Upper lobe of right lung (tissue), 1 donor: ENCODE results near the gene APH1B. TPM values are rescaled to one million over a fixed set of nuclear protein-coding genes. Genes with fewer than 3 reads are reported as not detected.

Experiments used
- ATAC-seq: fragments of 200-7000 bp; cut with Tn5 transposase; one replicate; pipeline ENCODE4 v1.9.1; 2020; ENCODE audit warnings: mild to moderate bottlenecking, moderate library complexity
- DNase-seq: peaks from one replicate; pipeline ENCODE4 v3.0.0-alpha.2; 2020
- H3K27ac ChIP-seq: fragments of 200-600 bp; one replicate; pipeline ENCODE4 v1.8.0; 2022
- H3K27me3 ChIP-seq: fragments of 200-600 bp; one replicate; pipeline ENCODE4 v1.8.0; 2022; ENCODE audit warnings: mild to moderate bottlenecking
- H3K36me3 ChIP-seq: fragments of 200-600 bp; one replicate; pipeline ENCODE4 v1.8.0; 2022
- H3K4me1 ChIP-seq: fragments of 200-600 bp; one replicate; pipeline ENCODE4 v1.8.0; 2022
- H3K4me3 ChIP-seq: fragments of 200-600 bp; one replicate; pipeline ENCODE4 v1.8.0; 2022; ENCODE audit warnings: mild to moderate bottlenecking
- H3K9me3 ChIP-seq: fragments of 200-600 bp; one replicate; pipeline ENCODE4 v1.8.0; 2022
- CTCF ChIP-seq: fragments of 200-600 bp; IDR thresholded peaks from one replicate; pipeline ENCODE4 v1.8.0; 2022; ENCODE audit warnings: antibody characterized with exemption
- intact Hi-C: fragments of 100-400 bp; cut with DNase I; formaldehyde crosslinking; loops from one replicate; pipeline ENCODE4 v1.11.0; 2022
- total RNA-seq: library from RNA; stranded (reverse); fragmentation: NEBNext Ultra II Directional; extraction: Animal tissue kit (Norgen Biotek cat#: 25700); gene quantifications from one replicate; pipeline ENCODE4 v1.2.1, GENCODE V29; 2021
- donor health status: DM: no; HTN: yes; CAD: no; lungs with severe emphysema.

The APH1B gene
- total RNA-seq, 1 donor from 2014 or later = 20.0 TPM

- Histone ChIP-seq H3K27me3 (no peaks in the 10 kb centered on the region), H3K9me3 (no peaks in the 10 kb centered on the region), H3K27ac (no peak overlapping the region), H3K36me3 (no peaks in the 10 kb centered on the region), H3K4me3 (no peak overlapping the region), H3K4me1 (peaks cover 50% of the 10 kb centered on the region)
- DNase-seq = no peak
- ATAC-seq = no peak
- no peak for TF ChIP-seq CTCF
- intact Hi-C loops = no loop called here
Observed at GRCh38 chr15:63238796-63239195, 38.6 kb upstream of the APH1B start.

- Histone ChIP-seq H3K27ac (no peak overlapping the region), H3K36me3 (no peaks in the 10 kb centered on the region), H3K27me3 (no peaks in the 10 kb centered on the region), H3K9me3 (no peaks in the 10 kb centered on the region), H3K4me3 (no peak overlapping the region), H3K4me1 (peaks cover 50% of the 10 kb centered on the region)
- intact Hi-C loops = no loop called here
- TF ChIP-seq CTCF = no peak
- no peak for ATAC-seq
- DNase-seq = no peak
Observed at GRCh38 chr15:63240109-63240508, 37.3 kb upstream of the APH1B start.

- TF ChIP-seq CTCF = no peak
- H3K4me3 ChIP-seq = no peak overlapping the region
- ATAC-seq (no peak), DNase-seq (no peak)
- H3K9me3 ChIP-seq = no peaks in the 10 kb centered on the region
- H3K4me1 ChIP-seq = peaks cover 50% of the 10 kb centered on the region
- H3K36me3 ChIP-seq = no peaks in the 10 kb centered on the region
- intact Hi-C loops = no loop called here
- H3K27me3 ChIP-seq = no peaks in the 10 kb centered on the region
- H3K27ac ChIP-seq = no peak overlapping the region
Observed at GRCh38 chr15:63241316-63241715, 36.1 kb upstream of the APH1B start.

- no peak for ATAC-seq
- intact Hi-C loops = no loop called here
- DNase-seq = no peak
- H3K27me3 ChIP-seq = no peaks in the 10 kb centered on the region
- peaks cover 57% of the 10 kb centered on the region for H3K4me1 ChIP-seq
- peak overlapping the region; percentile 53 for H3K27ac ChIP-seq
- H3K4me3 ChIP-seq = no peak overlapping the region
- H3K9me3 ChIP-seq = no peaks in the 10 kb centered on the region
- TF ChIP-seq CTCF = no peak
- H3K36me3 ChIP-seq = no peaks in the 10 kb centered on the region
Observed at GRCh38 chr15:63243101-63243500, 34.3 kb upstream of the APH1B start.

- intact Hi-C loops = no loop called here
- ATAC-seq (no peak), DNase-seq (no peak)
- peaks cover 57% of the 10 kb centered on the region for H3K4me1 ChIP-seq
- H3K36me3 ChIP-seq = no peaks in the 10 kb centered on the region
- H3K9me3 ChIP-seq = no peaks in the 10 kb centered on the region
- no peaks in the 10 kb centered on the region for H3K27me3 ChIP-seq
- TF ChIP-seq CTCF = no peak
- peak overlapping the region; percentile 53 for H3K27ac ChIP-seq
- no peak overlapping the region for H3K4me3 ChIP-seq
Observed at GRCh38 chr15:63243776-63244175, 33.6 kb upstream of the APH1B start.

GRCh38 chr15:63244399-63244798, 33.0 kb upstream of the APH1B start:
- intact Hi-C loops = no loop called here
- Histone ChIP-seq H3K36me3 (no peaks in the 10 kb centered on the region), H3K4me1 (peaks cover 57% of the 10 kb centered on the region), H3K27me3 (no peaks in the 10 kb centered on the region), H3K4me3 (no peak overlapping the region), H3K9me3 (no peaks in the 10 kb centered on the region), H3K27ac (peak overlapping the region; percentile 53)
- no peak for DNase-seq
- no peak for TF ChIP-seq CTCF
- no peak for ATAC-seq
